DOHH2 (cell line): ENCODE results near the gene CMIP.

ENCODE experiments used
- H3F3A ChIP-seq: fragments of 200-600 bp; sonication (generic), shearing (Covaris generic); 2 replicates; pipeline ENCODE4 v1.6.0; 2016; ENCODE audit warnings: antibody characterized with exemption, mild to moderate bottlenecking; ENCODE audit not compliant: control insufficient read depth, insufficient read depth
- H3K27ac ChIP-seq: fragments of 200-600 bp; sonication (generic); 2 replicates; pipeline ENCODE4 v1.5.1; 2014; ENCODE audit warnings: low read depth, mild to moderate bottlenecking, low read length, moderate library complexity
- H3K27me3 ChIP-seq: fragments of 200-600 bp; sonication (generic); 2 replicates; pipeline ENCODE4 v1.6.1; 2014; ENCODE audit warnings: mild to moderate bottlenecking, low read length, mixed read lengths; ENCODE audit not compliant: control insufficient read depth
- H3K36me3 ChIP-seq: fragments of 200-600 bp; sonication (generic); 2 replicates; pipeline ENCODE4 v1.6.1; 2014; ENCODE audit warnings: mild to moderate bottlenecking, low read length, moderate library complexity, mixed read lengths; ENCODE audit not compliant: control insufficient read depth
- H3K4me1 ChIP-seq: fragments of 200-600 bp; sonication (generic); 2 replicates; pipeline ENCODE4 v1.6.1; 2014; ENCODE audit warnings: mild to moderate bottlenecking, low read length, mixed read lengths; ENCODE audit not compliant: control insufficient read depth
- H3K4me2 ChIP-seq: fragments of 200-600 bp; sonication (generic); 2 replicates; pipeline ENCODE4 v1.6.0; 2014; ENCODE audit warnings: mild to moderate bottlenecking, low read length, moderate library complexity
- H3K4me3 ChIP-seq: fragments of 200-600 bp; sonication (generic); 2 replicates; pipeline ENCODE4 v1.5.1; 2014; ENCODE audit warnings: mild to moderate bottlenecking, low read length, mixed read lengths
- H3K79me2 ChIP-seq: fragments of 200-600 bp; sonication (generic); 2 replicates; pipeline ENCODE4 v1.6.1; 2014; ENCODE audit warnings: mild to moderate bottlenecking, low read length, mixed read lengths; ENCODE audit not compliant: control insufficient read depth
- H3K9me2 ChIP-seq: fragments of 200-600 bp; sonication (generic); replicated peaks from 2 replicates; pipeline ENCODE4 v1.6.1; 2014; ENCODE audit warnings: mild to moderate bottlenecking, low read length, mixed read lengths; ENCODE audit not compliant: control insufficient read depth
- H3K9me3 ChIP-seq: fragments of 200-600 bp; sonication (generic); 2 replicates; pipeline ENCODE4 v1.6.1; 2014; ENCODE audit warnings: antibody characterized with exemption, low read length, mixed read lengths; ENCODE audit not compliant: control insufficient read depth, insufficient read depth
- H4K20me1 ChIP-seq: fragments of 200-600 bp; sonication (generic); 2 replicates; pipeline ENCODE4 v1.6.0; 2014; ENCODE audit warnings: low read depth, mild to moderate bottlenecking, antibody characterized with exemption, low read length, moderate library complexity; ENCODE audit not compliant: control insufficient read depth, insufficient read depth
- EZH2phosphoT487 ChIP-seq: fragments of 200-600 bp; sonication (generic); IDR thresholded peaks from 2 replicates; pipeline ENCODE4 v1.6.1; 2017; ENCODE audit warnings: borderline replicate concordance, mild to moderate bottlenecking, antibody characterized with exemption, low read length, moderate library complexity, mixed read lengths
- TF ChIP-seq, protein P1 (sequence below): fragments of 200-600 bp; sonication (generic); IDR thresholded peaks from one replicate; pipeline ENCODE4 v1.5.1; 2014; ENCODE audit warnings: antibody characterized with exemption, mild to moderate bottlenecking, low read depth, low read length; ENCODE audit not compliant: poor library complexity, severe bottlenecking

Gene CMIP

DNA sequence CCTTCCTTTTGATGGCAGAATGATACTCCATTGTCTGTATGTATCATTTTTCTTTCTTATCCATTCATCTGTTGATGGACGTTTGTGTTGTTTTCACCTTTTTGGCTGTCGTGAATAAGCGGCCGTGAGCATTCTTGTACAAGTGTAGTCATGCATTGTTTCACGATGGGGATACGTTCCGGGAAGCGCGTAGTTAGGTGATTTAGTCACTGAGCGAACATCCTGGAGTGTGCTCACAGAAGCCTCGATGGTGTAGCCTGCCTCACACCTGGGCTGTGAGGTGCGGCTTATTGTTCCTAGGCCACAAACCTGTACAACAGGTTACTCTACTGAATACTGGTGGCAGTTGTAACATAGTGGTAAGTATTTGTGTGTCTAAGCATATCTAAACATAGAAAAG is 136.5 kb downstream of the CMIP start:
- Histone ChIP-seq H3K4me1 (no peaks in the 10 kb centered on the region), H3K4me2 (no peak overlapping the region), H4K20me1 (no peaks in the 10 kb centered on the region), H3K36me3 (no peaks in the 10 kb centered on the region), H3F3A (no peaks in the 10 kb centered on the region), H3K27me3 (no peaks in the 10 kb centered on the region), H3K4me3 (no peak overlapping the region), H3K79me2 (no peaks in the 10 kb centered on the region), H3K9me3 (no peaks in the 10 kb centered on the region), H3K9me2 (no peaks in the 10 kb centered on the region), H3K27ac (no peak overlapping the region)
- TF ChIP-seq, protein P1, sequence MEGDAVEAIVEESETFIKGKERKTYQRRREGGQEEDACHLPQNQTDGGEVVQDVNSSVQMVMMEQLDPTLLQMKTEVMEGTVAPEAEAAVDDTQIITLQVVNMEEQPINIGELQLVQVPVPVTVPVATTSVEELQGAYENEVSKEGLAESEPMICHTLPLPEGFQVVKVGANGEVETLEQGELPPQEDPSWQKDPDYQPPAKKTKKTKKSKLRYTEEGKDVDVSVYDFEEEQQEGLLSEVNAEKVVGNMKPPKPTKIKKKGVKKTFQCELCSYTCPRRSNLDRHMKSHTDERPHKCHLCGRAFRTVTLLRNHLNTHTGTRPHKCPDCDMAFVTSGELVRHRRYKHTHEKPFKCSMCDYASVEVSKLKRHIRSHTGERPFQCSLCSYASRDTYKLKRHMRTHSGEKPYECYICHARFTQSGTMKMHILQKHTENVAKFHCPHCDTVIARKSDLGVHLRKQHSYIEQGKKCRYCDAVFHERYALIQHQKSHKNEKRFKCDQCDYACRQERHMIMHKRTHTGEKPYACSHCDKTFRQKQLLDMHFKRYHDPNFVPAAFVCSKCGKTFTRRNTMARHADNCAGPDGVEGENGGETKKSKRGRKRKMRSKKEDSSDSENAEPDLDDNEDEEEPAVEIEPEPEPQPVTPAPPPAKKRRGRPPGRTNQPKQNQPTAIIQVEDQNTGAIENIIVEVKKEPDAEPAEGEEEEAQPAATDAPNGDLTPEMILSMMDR, result no peak
- no peak for TF ChIP-seq EZH2phosphoT487

GRCh38 chr16:81582655-81583441 is 138.2 kb downstream of the CMIP start:
- H3K79me2 ChIP-seq, result no peaks in the 10 kb centered on the region
- H3F3A ChIP-seq, result no peaks in the 10 kb centered on the region
- no peak overlapping the region for H3K4me2 ChIP-seq
- no peaks in the 10 kb centered on the region for H3K27me3 ChIP-seq
- no peaks in the 10 kb centered on the region for H3K9me2 ChIP-seq
- H3K4me1 ChIP-seq, result no peaks in the 10 kb centered on the region
- H4K20me1 ChIP-seq, result no peaks in the 10 kb centered on the region
- no peak overlapping the region for H3K4me3 ChIP-seq
- H3K27ac ChIP-seq, result no peak overlapping the region
- H3K36me3 ChIP-seq, result no peaks in the 10 kb centered on the region
- TF ChIP-seq EZH2phosphoT487, result no peak
- TF ChIP-seq, protein P1, result no peak
- H3K9me3 ChIP-seq, result no peaks in the 10 kb centered on the region

DNA sequence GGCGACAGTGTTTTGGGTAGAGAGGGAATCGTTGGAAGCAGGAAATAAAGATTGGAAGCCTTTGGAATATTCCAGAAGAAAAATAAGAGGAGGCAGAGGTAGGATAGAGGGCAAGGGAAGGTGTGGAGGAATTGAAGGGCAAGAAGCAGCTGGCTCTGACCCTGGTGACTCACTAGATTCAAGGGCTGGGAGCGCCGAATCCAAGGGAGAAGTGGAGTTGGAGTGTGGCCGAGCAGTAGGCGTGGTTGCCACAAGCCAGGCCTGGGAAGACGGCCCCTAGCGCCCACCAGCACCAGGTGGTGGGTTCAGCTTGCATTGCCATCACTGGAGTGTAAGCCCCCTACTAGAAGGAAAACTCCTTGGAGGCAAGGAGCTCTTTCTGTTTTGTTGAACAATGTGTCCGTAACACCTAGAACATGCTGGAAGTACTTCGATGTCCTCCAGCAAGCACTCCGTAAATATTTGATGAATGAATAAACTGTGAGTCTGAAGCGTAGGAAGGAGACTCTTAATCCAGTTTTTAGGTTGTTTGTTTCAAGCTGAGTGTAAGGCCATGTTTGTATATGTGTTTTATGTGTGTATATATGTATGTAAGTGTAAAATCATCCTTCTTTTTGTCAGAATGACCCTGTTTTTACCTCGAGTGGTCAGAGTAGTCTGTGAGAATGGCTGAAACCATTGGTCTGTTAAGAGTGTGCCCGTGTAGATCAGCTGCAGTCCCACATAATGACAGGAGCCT is 139.5 kb downstream of the CMIP start:
- Histone ChIP-seq H3K79me2 (no peaks in the 10 kb centered on the region), H3K4me1 (no peaks in the 10 kb centered on the region), H4K20me1 (no peaks in the 10 kb centered on the region), H3K9me2 (no peaks in the 10 kb centered on the region), H3K36me3 (no peaks in the 10 kb centered on the region), H3K4me2 (no peak overlapping the region), H3K9me3 (no peaks in the 10 kb centered on the region), H3K27ac (no peak overlapping the region), H3K4me3 (no peak overlapping the region), H3F3A (no peaks in the 10 kb centered on the region), H3K27me3 (no peaks in the 10 kb centered on the region)
- TF ChIP-seq, protein P1, result no peak
- TF ChIP-seq EZH2phosphoT487, result no peak
